Activated CD4-positive, alpha-beta T cell treated with anti-CD3 and anti-CD28 coated beads, Interleukin-2, amount 50 U/mL, for 24 hours (primary cell): ENCODE measurements around the gene CPNE2.
"Not testable (repeated sequence)": the region's sequence is repeated elsewhere in the genome, so short reads cannot be mapped to it uniquely, and the experiment has no call there.

Experiments
- DNase-seq, 2 donors: peaks; one replicate each; pipeline ENCODE4 v3.0.0-alpha.2; 2020; ENCODE audit warnings: low read depth in 1 of 2, low spot score in 1 of 2

Gene CPNE2

GRCh38 chr16:57069635-57070370, 22.6 kb upstream of the CPNE2 start:
- DNase-seq = no peak

GRCh38 chr16:57070424-57070823, 22.0 kb upstream of the CPNE2 start:
- DNase-seq = no peak

- not testable (repeated sequence) for DNase-seq
These were observed 21.2 kb upstream of the CPNE2 start for GRCh38 chr16:57071081-57071732.

GRCh38 chr16:57071831-57072582, 20.4 kb upstream of the CPNE2 start:
- no peak for DNase-seq

GRCh38 chr16:57072616-57073275, 19.6 kb upstream of the CPNE2 start:
- DNase-seq = no peak

- DNase-seq = no peak
These were observed 14.7 kb upstream of the CPNE2 start for GRCh38 chr16:57077714-57078113.

GRCh38 chr16:57081744-57082143, 10.6 kb upstream of the CPNE2 start:
- no peak for DNase-seq

- no peak for DNase-seq
These were observed 9.7 kb upstream of the CPNE2 start for GRCh38 chr16:57082664-57083063.

- no peak for DNase-seq
These were observed 8.8 kb upstream of the CPNE2 start for GRCh38 chr16:57083485-57084126.

- peak; percentile 44 to 71 for DNase-seq
These were observed 8.1 kb upstream of the CPNE2 start for GRCh38 chr16:57084257-57084770.

- DNase-seq = no peak
These were observed 7.4 kb upstream of the CPNE2 start for GRCh38 chr16:57084996-57085395.

GRCh38 chr16:57087003-57087402, 5.4 kb upstream of the CPNE2 start:
- no peak for DNase-seq

GRCh38 chr16:57089406-57089805, 3.0 kb upstream of the CPNE2 start:
- DNase-seq = no peak

- DNase-seq = no peak
These were observed 996 bp upstream of the CPNE2 start for GRCh38 chr16:57091200-57091974.

GRCh38 chr16:57092786-57093411, 516 bp downstream of the CPNE2 start:
- no peak for DNase-seq

GRCh38 chr16:57093666-57094564, 1.5 kb downstream of the CPNE2 start:
- no peak for DNase-seq

GRCh38 chr16:57094911-57095310, 2.5 kb downstream of the CPNE2 start:
- DNase-seq = no peak

GRCh38 chr16:57096192-57096591, 3.8 kb downstream of the CPNE2 start:
- DNase-seq = no peak

GRCh38 chr16:57096793-57097192, 4.4 kb downstream of the CPNE2 start:
- DNase-seq = no peak
